Spleen (tissue), 7 donors: ENCODE measurements around the gene FKRP.
A peak's percentile ranks its signal among the peaks of the same experiment; 100 is the strongest.

ENCODE experiments used
- POLR2AphosphoS5 ChIP-seq, 3 donors: sonication (generic); formaldehyde crosslinking; IDR thresholded peaks; one replicate each; pipeline ENCODE4 v1.5.1; 2017; ENCODE audit warnings: antibody characterized with exemption in 3 of 3
- TF ChIP-seq, protein P1 (sequence below), 11 experiments: fragments of 200-600 bp in 7 of 11; fragments of 450-650 bp in 4 of 11; sonication (generic) in 4 of 11; IDR thresholded peaks in 8 of 11; conservative IDR thresholded peaks in 3 of 11; 1 replicate in 7 of 11; 2 replicates in 4 of 11; pipeline versions ENCODE4 v1.4.0 to v1.8.0; 2016 to 2021; ENCODE audit warnings: antibody characterized with exemption in 11 of 11, inconsistent platforms in 4 of 11, mild to moderate bottlenecking in 1 of 11
- donor health status: DM: no; HTN: no; CAD: no; lungs with moderate emphysema.
- donor health status: DM: no; HTN: no; CAD: no.
- donor health status: DM: no; HTN: no; CAD: no.

DNA sequence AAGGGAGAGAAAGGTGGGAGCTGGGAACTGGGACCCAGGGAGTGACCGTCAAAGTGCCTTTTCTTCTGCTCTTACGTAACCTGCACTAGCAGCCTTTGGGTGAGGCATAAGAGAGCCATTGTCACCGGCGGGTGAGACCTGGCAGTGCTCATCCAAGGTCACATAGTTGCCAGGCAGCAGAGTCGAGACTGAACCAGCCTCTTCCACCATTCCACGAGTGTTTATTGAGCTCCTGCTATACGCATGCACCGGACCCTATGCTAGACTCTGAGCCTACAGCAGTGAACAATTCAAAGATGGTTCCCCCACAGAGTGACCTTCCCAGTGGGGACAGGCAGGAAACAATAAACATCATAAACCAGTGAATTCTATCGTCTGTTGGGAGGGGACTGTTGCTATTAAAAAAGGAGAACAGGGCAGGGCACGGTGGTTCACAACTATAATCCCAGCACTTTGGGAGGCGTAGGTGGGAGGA lies 19.0 kb downstream of the FKRP start:
- TF ChIP-seq, protein P1, sequence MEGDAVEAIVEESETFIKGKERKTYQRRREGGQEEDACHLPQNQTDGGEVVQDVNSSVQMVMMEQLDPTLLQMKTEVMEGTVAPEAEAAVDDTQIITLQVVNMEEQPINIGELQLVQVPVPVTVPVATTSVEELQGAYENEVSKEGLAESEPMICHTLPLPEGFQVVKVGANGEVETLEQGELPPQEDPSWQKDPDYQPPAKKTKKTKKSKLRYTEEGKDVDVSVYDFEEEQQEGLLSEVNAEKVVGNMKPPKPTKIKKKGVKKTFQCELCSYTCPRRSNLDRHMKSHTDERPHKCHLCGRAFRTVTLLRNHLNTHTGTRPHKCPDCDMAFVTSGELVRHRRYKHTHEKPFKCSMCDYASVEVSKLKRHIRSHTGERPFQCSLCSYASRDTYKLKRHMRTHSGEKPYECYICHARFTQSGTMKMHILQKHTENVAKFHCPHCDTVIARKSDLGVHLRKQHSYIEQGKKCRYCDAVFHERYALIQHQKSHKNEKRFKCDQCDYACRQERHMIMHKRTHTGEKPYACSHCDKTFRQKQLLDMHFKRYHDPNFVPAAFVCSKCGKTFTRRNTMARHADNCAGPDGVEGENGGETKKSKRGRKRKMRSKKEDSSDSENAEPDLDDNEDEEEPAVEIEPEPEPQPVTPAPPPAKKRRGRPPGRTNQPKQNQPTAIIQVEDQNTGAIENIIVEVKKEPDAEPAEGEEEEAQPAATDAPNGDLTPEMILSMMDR (IDR thresholded peaks at IDR 0.05 in 8 of 11, conservative IDR thresholded peaks at IDR 0.05 in 3 of 11) = no peak
- peak in 1 of 3 donors; percentile 20 for TF ChIP-seq POLR2AphosphoS5 (IDR thresholded peaks at IDR 0.05)
